Myocyte (in vitro differentiated cells): ENCODE measurements around the gene TRAF2. TPM values are rescaled to one million over a fixed set of nuclear protein-coding genes. Genes with fewer than 3 reads are reported as not detected.
A peak's percentile ranks its signal among the peaks of the same experiment; 100 is the strongest.

Source experiments
- DNase-seq: peaks from one replicate; pipeline ENCODE4 v3.0.0-alpha.2; 2012; ENCODE audit warnings: low read depth
- total RNA-seq: library from RNA; depleted of rRNA; stranded (reverse); fragments of >200 nt; gene quantifications from 2 replicates; pipeline ENCODE4 v1.2.3, GENCODE V29; 2014

TRAF2 gene
- total RNA-seq, 1 donor from 2014 or later, result 7.0 TPM

GRCh38 chr9:136958473-136958872, 72.2 kb downstream of the TRAF2 start:
- no peak for DNase-seq

DNA sequence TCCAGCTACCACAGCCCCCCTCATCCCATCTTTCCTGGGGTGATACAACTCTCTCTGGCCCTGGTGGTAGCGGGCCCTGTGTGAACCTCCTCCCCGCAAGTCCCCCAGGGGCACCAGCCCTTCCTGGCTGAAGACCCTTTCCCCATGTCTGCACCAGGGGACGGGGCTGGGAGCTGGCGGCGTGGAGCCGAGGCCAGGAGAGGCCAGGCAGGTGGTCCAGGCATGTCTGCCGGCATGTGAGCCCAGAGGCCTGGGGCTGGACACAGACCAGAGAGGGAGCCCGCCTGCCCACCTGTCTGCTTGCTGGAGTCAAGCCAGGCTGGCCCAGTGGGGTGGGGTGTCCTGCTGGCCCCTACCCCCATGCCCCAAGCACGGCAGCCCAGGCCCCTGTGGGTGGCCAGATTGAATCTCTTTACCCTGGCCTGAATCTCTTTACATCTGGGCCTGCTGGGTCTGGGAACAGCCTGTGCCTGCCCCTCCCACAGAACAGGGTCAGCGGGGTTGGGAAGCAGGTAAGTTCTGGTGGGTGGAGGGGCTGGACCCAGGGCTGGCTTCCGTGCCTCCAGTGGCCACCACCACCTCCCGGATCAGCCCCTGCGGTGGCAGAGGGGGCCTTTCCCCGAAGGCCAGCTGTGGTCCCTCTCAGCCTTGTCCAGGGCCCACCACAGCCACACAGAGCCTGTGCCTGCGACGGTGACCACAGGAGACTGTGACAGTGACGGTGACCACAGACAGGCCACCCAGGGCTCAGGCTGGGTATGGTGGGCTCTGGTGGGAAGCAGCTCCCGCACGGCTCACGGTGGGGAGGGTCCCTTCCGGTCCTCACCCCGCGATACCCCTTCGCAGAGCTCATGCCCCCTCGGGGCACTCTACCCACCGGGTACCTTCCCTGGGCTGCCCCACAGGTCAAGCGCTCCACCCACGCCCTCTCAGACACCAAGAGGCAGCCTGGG, 72.9 kb downstream of the TRAF2 start:
- no peak for DNase-seq

DNA sequence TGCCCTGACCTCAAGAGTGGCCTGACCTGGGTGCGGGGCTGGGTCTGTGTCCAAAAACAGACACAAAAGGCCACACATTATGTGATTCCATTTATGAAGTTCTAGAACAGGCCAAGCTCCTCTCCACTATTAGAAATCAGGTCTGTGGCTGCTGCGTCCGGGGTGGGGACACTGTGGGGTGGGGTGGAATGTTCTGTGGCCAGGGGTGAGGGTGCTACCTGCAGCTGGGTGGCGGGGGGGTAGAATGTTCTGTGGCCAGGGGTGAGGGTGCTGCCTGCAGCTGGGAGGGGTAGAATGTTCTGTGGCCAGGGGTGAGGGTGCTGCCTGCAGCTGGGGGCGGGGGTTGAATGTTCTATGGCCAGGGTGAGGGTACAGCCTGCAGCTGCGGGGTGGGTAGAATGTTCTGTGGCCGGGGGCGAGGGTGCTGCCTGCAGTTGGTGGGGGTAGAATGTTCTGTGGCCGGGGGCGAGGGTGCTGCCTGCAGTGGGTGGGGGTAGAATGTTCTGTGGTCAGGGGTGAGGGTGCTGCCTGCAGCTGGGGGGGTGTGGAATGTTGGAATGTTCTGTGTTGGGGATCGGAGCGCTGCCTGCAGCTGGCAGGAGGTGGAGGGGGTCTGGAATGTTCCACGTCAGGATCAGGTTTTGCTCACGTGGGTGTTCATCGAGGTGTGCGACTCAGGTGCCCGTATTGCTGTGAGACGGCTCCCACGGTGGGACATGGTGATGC, 74.1 kb downstream of the TRAF2 start:
- peak; percentile 39 for DNase-seq

DNA sequence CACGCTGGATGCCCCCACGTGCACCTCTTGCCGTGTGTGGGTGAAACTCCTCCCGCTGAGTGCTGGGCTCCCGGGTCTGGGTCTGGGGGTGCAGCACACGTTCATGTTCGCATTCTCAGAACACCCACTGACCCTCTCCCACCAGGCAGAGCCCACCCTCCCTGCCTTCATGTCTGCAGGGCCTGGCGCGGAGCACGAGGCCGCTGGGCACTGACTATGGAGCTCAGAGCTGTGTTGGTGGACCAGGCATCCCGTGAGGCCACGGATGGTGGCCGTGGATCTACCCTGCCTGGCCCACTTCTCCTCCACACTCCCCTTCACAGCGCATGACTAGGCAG, 74.6 kb downstream of the TRAF2 start:
- no peak for DNase-seq

DNA sequence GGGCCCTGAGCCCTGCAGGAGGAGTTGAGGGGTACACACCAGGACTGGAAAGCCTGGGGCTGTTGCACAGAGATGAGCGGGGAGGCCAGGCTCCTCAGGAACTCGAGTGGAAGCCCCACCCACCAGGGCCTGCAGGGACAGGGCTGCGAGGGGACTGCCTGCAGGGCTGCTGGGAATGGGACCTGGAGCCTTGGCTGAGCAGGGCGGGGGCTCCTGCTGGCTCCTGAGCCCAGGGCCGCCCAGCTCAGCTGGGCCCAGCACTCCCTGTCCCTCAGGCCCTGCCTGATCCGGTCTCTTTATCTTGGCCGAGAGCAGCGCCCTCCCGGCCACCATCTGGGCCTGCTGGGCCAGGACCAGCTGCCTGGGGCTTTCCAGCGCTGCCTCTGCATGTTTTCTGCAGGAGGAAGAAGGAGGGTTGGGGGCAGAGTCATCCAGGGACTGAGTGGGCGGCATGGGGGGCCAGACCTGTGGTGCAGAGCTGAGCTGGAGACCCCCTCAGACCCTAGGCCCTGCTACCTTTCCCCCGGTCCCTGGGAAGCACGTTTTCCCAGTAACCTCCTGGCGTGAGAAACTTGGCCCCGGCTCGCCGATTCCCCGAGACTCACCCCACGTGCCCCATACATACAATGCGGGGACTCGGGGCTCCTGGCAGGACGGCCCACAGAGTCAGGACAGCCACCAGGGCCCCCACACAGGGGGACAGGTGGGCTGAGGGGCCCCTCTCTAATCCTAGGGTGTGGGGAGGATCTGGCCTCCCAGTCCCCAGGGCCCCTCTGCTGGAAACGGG, 75.2 kb downstream of the TRAF2 start:
- no peak for DNase-seq

- no peak for DNase-seq
Measured at GRCh38 chr9:136962163-136962562, 75.8 kb downstream of the TRAF2 start.

DNA sequence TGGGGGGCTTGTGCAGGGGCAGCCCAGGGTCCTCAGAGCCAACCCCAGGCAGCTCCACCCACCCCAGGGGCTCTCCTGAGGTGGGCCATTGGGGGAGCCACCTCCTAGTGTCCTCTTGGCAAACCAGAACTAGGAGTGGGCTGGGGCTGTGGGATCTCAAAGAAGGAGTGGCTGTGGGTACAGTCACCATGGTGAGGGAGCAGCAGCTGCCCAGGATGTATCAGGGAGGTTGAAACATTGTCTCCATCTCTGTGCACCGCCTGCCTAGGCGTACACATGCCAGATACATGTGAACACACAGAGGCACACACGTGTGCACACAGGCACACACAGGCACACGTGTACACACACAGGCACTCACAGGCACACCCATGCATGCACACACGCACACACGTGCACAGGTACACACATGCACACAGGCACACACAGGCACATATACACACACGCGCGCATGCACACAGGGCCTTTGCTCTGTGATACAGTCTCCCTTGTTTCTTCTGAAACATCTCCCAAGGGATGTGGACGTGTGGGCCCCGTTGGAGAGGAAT, 76.5 kb downstream of the TRAF2 start:
- peak; percentile 59 for DNase-seq

DNA sequence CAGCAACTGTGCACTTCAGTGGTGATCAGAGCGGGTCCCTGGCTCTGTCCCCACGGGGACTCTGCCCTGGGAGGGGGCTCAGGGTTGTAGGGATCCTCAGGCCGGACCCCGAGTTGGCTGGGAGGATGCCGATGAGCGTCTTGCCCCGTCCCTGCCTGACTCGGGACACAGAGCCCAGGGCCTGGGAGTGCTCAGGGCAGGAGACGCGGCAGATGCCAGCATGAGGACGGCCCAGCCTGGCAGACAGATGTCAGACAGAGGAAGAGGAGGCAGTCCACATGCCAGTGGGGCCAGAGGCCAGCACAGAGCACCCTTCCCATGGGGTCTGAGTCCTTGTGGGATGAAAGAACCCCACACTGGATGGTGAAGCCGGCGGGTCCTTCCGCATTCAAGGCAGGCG, 77.0 kb downstream of the TRAF2 start:
- no peak for DNase-seq

DNA sequence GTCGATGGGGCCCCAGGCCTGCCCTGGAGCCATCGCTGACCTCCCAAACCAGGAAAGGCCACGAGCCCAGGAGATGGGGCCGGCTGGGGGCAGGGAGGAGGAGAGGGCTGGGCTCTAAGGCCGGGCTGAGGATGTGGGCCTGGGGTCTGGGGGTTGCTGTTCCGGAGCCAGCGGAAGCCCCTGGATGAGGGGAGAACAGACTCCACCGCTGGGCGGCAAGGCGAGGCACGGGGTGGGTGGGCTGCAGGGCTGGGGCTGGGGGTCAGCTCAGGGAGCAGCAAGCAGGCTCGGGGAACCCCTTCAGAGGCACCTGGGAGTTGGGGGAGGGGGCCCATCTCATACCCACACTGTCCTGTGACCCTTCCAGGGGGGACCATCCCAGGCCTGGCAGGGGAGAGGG, 77.4 kb downstream of the TRAF2 start:
- DNase-seq, result no peak

- no peak for DNase-seq
Measured at GRCh38 chr9:136964171-136964689, 77.9 kb downstream of the TRAF2 start.

DNA sequence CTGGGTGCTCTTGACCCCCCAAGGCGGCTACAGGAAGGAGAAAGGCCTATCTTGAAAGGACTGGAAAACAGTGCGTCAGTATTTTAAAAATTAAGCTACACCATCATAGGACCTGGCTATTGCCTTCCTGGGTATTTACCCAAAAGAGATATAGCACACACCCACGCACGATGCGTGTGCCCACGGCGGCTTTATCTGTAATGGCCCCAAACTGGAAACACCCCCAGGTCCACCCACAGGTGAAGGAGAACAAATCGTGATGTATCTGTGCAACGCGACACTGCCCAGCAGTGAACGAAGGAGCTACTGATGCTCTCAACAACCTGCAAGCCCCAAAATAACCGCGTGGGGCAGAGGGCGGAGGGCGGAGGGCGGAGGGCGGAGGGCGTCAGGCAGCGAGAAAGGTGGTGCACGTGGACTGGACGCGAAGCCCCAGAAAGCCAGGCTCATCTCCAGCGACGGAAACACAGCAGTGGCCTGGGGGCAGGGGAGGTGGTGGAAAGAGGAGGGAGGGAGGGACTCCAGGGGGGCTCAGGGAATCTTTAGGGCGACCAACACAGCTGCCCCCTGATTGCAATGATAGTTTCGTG, 78.6 kb downstream of the TRAF2 start:
- no peak for DNase-seq

DNA sequence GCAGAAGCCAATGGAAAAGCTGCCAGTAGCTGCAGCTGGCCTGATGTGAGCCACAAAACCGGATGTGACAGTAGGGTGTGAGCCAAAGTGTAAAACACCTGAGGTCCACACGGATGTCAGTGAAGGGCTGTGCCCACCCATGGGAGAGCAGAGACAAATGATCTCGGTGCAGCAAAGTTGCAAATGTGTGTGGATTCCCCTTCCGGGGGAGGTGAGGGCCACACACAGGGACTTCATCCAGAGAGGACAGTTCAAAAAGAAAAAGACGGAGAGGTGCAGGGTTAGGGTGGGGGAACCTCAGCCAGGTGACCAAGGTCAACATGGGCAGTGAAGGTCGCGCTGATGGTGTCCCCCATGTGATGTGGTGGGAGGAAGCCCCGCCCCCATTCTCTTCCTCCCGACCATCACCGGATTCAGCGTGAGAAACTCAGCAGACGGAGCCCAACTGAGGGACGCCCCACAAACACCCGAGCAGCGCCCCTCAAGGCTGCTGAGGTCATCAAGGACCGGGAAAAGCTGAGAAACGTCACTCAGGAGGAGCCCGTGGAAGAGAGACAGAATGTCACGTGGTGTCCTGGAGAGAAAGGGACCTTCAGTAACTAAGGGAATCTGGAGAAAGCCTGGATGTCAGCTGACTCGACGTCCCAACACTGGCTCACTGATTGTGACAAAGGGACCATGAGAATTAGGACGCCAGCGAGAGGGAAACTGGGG, 79.6 kb downstream of the TRAF2 start:
- no peak for DNase-seq

GRCh38 chr9:136968333-136969127, 82.2 kb downstream of the TRAF2 start:
- DNase-seq, result no peak

DNA sequence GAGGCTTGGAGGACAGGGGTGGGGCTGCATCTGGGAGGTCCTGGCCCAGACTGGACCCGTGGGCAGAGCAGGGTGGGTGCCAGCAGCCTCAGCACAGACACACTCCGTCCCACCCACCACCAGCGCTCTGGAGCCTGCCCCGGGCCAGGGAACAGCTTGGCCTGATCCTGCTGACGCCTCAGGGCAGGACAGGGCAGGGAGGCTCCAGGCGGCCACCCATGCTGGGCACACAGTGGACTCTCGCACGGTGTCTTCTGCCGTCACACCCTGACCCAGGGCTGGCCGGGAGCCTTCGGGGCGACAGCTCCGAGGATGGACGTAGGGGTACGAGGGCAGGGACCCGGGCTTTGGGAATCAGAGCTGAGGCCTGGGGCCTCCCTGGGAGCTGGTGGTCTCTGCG, 82.8 kb downstream of the TRAF2 start:
- no peak for DNase-seq

GRCh38 chr9:136969774-136970173, 83.5 kb downstream of the TRAF2 start:
- DNase-seq, result no peak

DNA sequence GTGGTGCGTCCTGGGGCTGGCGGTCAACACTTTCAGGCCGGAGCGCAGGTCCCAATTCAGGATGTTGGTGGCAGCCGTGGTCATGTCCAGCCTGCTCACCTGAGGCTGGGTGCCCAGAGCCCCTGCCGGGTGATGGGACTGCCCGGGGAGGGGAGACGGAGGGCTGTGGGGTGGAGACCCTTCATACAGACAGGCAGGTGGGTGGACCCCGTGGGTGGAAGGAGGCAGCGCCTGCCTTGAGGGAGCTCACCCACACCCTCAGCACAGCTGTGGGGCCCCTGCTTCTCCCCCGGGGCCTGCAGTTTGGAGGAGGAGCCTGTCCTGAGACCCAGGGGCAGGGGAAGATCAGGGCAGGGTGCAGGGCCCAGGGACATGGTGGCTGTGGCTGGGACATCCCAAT, 84.0 kb downstream of the TRAF2 start:
- no peak for DNase-seq

DNA sequence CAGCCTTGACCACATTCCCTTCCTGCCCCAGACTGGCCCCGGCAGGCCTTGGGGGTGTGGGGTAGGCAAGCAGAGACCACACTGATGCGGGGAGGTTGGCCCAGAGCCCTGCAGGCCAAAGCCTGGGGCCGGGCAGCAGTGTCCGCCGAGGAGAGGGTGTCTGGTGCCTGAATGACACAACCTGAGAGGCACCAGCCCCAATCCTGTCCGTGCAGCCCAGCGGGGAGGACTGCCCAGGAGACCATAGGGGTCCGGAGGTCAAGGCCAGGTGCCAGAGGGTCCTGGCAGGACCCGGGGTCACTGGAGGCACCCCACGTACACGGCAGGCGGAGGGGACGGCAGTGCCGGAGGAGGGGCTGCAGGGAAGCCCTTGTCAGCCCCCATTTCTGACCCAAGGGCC, 85.4 kb downstream of the TRAF2 start:
- DNase-seq, result no peak

DNA sequence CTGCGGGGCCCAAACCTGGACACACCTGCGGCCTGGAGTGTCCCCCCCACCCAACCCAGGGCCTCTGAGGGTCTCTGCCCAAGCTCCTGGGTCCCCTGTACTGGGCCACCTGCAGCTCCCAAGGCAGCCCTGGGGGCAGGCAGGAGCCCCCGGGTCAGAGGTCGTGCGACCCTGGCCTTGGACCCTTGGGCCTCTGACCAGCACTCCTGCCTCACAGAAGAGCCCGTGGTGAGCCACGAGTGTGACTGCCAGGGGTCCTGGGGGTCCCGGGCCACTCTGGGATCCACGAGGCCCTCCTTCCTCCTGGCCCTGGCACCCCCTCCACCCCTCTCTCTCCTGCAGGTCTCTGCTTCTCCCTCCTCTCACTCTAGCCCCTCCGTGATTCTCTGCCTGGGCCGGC, 86.0 kb downstream of the TRAF2 start:
- DNase-seq, result no peak

GRCh38 chr9:136972743-136973142, 86.4 kb downstream of the TRAF2 start:
- no peak for DNase-seq
